GM04504 (cell line): ENCODE measurements around the gene CNKSR3.

ENCODE experiments used
- DNase-seq: peaks from one replicate; pipeline ENCODE4 v3.0.0-alpha.2; 2012; ENCODE audit warnings: low read depth

CNKSR3 gene

GRCh38 chr6:154381548-154381947 lies 128.9 kb downstream of the CNKSR3 start:
- DNase-seq, result no peak

- DNase-seq, result no peak
Observed at GRCh38 chr6:154380741-154381140, 129.7 kb downstream of the CNKSR3 start.

GRCh38 chr6:154379585-154379984 lies 130.9 kb downstream of the CNKSR3 start:
- no peak for DNase-seq

GRCh38 chr6:154378518-154378917 lies 132.0 kb downstream of the CNKSR3 start:
- no peak for DNase-seq

GRCh38 chr6:154377726-154378125 lies 132.8 kb downstream of the CNKSR3 start:
- no peak for DNase-seq

GRCh38 chr6:154373971-154374370 lies 136.5 kb downstream of the CNKSR3 start:
- no peak for DNase-seq

GRCh38 chr6:154371281-154371680 lies 139.2 kb downstream of the CNKSR3 start:
- no peak for DNase-seq

- no peak for DNase-seq
Observed at GRCh38 chr6:154370545-154370944, 139.9 kb downstream of the CNKSR3 start.

- no peak for DNase-seq
Observed at GRCh38 chr6:154367839-154368695, 142.4 kb downstream of the CNKSR3 start.

GRCh38 chr6:154367336-154367735 lies 143.1 kb downstream of the CNKSR3 start:
- no peak for DNase-seq

GRCh38 chr6:154363821-154364220 lies 146.7 kb downstream of the CNKSR3 start:
- no peak for DNase-seq

- no peak for DNase-seq
Observed at GRCh38 chr6:154361476-154361875, 149.0 kb downstream of the CNKSR3 start.

GRCh38 chr6:154360476-154360875 lies 150.0 kb downstream of the CNKSR3 start:
- no peak for DNase-seq

- no peak for DNase-seq
Observed at GRCh38 chr6:154359679-154360078, 150.8 kb downstream of the CNKSR3 start.

GRCh38 chr6:154359161-154359574 lies 151.3 kb downstream of the CNKSR3 start:
- DNase-seq, result no peak

GRCh38 chr6:154358019-154358545 lies 152.4 kb downstream of the CNKSR3 start:
- no peak for DNase-seq

GRCh38 chr6:154356690-154357089 lies 153.8 kb downstream of the CNKSR3 start, which contains the start of gene IPCEF1:
Gene IPCEF1, minus strand, starts transcription at chr6:154356803. Its CDS starts 90,856 bp downstream, at chr6:154265947.
- no peak for DNase-seq

GRCh38 chr6:154356113-154356512 lies 154.4 kb downstream of the CNKSR3 start:
- no peak for DNase-seq

GRCh38 chr6:154354265-154354777 lies 156.2 kb downstream of the CNKSR3 start:
- DNase-seq, result no peak

GRCh38 chr6:154353626-154354025 lies 156.9 kb downstream of the CNKSR3 start:
- DNase-seq, result no peak

- DNase-seq, result no peak
Observed at GRCh38 chr6:154352898-154353585, 157.4 kb downstream of the CNKSR3 start.

- no peak for DNase-seq
Observed at GRCh38 chr6:154350293-154350692, 160.2 kb downstream of the CNKSR3 start.

- no peak for DNase-seq
Observed at GRCh38 chr6:154347981-154348380, 162.5 kb downstream of the CNKSR3 start.
